ENCODE data around the gene TSKS. TPM values are rescaled to one million over a fixed set of nuclear protein-coding genes. Genes with fewer than 3 reads are reported as not detected.

TSKS gene
- total RNA-seq, 2 experiments from 2014 or later: not detected

GRCh38 chr19:49801401-49801888 lies 38.3 kb upstream of the TSKS start:
- H3K9me3 ChIP-seq (ENCODE audit: low read length): no peaks in the 10 kb centered on the region
- no peak overlapping the region for H3K27ac ChIP-seq (ENCODE audit: low read depth, low read length, poor library complexity, severe bottlenecking)
- H3K9me2 ChIP-seq (ENCODE audit: insufficient read depth, low read length): no peaks in the 10 kb centered on the region
- no peak for TF ChIP-seq EZH2phosphoT487 (IDR thresholded peaks at IDR 0.05; ENCODE audit: borderline replicate concordance, low read depth, low read length)
- TF ChIP-seq CTCF (conservative IDR thresholded peaks at IDR 0.05; ENCODE audit: low read length): no peak
- H3K4me2 ChIP-seq (ENCODE audit: low read length): no peak overlapping the region
- no peak for DNase-seq (ENCODE audit: low spot score)
- ChIA-PET CTCF (ENCODE audit: unreplicated experiment) (no interaction called here), POLR2A (no interaction called here)
- peaks cover 81% of the 10 kb centered on the region for H3K36me3 ChIP-seq (ENCODE audit: insufficient read depth, low read length)
- intact Hi-C loops (cut with micrococcal nuclease; ENCODE audit: unreplicated experiment): no loop called here
- no peak overlapping the region for H2AFZ ChIP-seq (ENCODE audit: low read length)
- BruUV-seq (replicated peaks): no TSS peak
- no peaks in the 10 kb centered on the region for H4K20me1 ChIP-seq (ENCODE audit: insufficient read depth, low read length)
- no peaks in the 10 kb centered on the region for H3K4me1 ChIP-seq (ENCODE audit: insufficient read depth, low read length, poor library complexity, severe bottlenecking)
- H3K79me2 ChIP-seq (ENCODE audit: insufficient read depth, low read depth, low read length): no peaks in the 10 kb centered on the region
- no peak overlapping the region for H3K4me3 ChIP-seq (ENCODE audit: low read depth, low read length, poor library complexity, severe bottlenecking)

- no peaks in the 10 kb centered on the region for H4K20me1 ChIP-seq (ENCODE audit: insufficient read depth, low read length)
These were observed 37.7 kb upstream of the TSKS start for GRCh38 chr19:49800771-49801170.

More at GRCh38 chr19:49800771-49801170, 37.7 kb upstream of the TSKS start:
- no peak overlapping the region for H2AFZ ChIP-seq (ENCODE audit: low read length)
- H3K27ac ChIP-seq (ENCODE audit: low read depth, low read length, poor library complexity, severe bottlenecking): no peak overlapping the region
- no peak overlapping the region for H3K4me2 ChIP-seq (ENCODE audit: low read length)
- no peaks in the 10 kb centered on the region for H3K9me3 ChIP-seq (ENCODE audit: low read length)
- no peaks in the 10 kb centered on the region for H3K79me2 ChIP-seq (ENCODE audit: insufficient read depth, low read depth, low read length)
- no TSS peak for BruUV-seq (replicated peaks)
- no peaks in the 10 kb centered on the region for H3K4me1 ChIP-seq (ENCODE audit: insufficient read depth, low read length, poor library complexity, severe bottlenecking)
- intact Hi-C loops (cut with micrococcal nuclease; ENCODE audit: unreplicated experiment): no loop called here
- H3K36me3 ChIP-seq (ENCODE audit: insufficient read depth, low read length): peaks cover 81% of the 10 kb centered on the region
- TF ChIP-seq EZH2phosphoT487 (IDR thresholded peaks at IDR 0.05; ENCODE audit: borderline replicate concordance, low read depth, low read length) (no peak), CTCF (conservative IDR thresholded peaks at IDR 0.05; ENCODE audit: low read length) (no peak)
- no peak for DNase-seq (ENCODE audit: low spot score)
- H3K4me3 ChIP-seq (ENCODE audit: low read depth, low read length, poor library complexity, severe bottlenecking): no peak overlapping the region
- H3K9me2 ChIP-seq (ENCODE audit: insufficient read depth, low read length): no peaks in the 10 kb centered on the region
- POLR2A ChIA-PET: no interaction called here
- CTCF ChIA-PET (ENCODE audit: unreplicated experiment): no interaction called here

Data from OCI-LY7 (cell line).